Osteocyte (in vitro differentiated cells): ENCODE results near the gene CABYR. TPM values are rescaled to one million over a fixed set of nuclear protein-coding genes. Genes with fewer than 3 reads are reported as not detected.

Experiments
- DNase-seq: peaks from one replicate; pipeline ENCODE4 v3.0.0; 2021; ENCODE audit warnings: mixed read lengths; ENCODE audit not compliant: unreplicated experiment; ENCODE audit errors: extremely low spot score
- H3K27ac Mint-ChIP-seq: one replicate; pipeline ENCODE4 v1.8.0; 2021; ENCODE audit warnings: mild to moderate bottlenecking, mixed read lengths; ENCODE audit not compliant: unreplicated experiment
- H3K27me3 Mint-ChIP-seq: one replicate; pipeline ENCODE4 v1.8.0; 2021; ENCODE audit warnings: mixed read lengths; ENCODE audit not compliant: unreplicated experiment
- H3K36me3 Mint-ChIP-seq: one replicate; pipeline ENCODE4 v1.8.0; 2021; ENCODE audit warnings: mixed read lengths; ENCODE audit not compliant: unreplicated experiment
- H3K4me1 Mint-ChIP-seq: one replicate; pipeline ENCODE4 v1.8.0; 2021; ENCODE audit warnings: mixed read lengths; ENCODE audit not compliant: unreplicated experiment
- H3K4me3 Mint-ChIP-seq: one replicate; pipeline ENCODE4 v1.8.0; 2021; ENCODE audit warnings: mild to moderate bottlenecking, moderate library complexity, mixed read lengths; ENCODE audit not compliant: unreplicated experiment
- H3K9me3 Mint-ChIP-seq: one replicate; pipeline ENCODE4 v1.8.0; 2021; ENCODE audit warnings: mixed read lengths; ENCODE audit not compliant: unreplicated experiment
- total RNA-seq: library from RNA; stranded (reverse); gene quantifications from 2 replicates; pipeline ENCODE4 v1.2.1, GENCODE V29; 2021
- TF ChIP-seq, protein P1 (sequence below): fragments of 200-600 bp; sonication (generic); IDR thresholded peaks from 2 replicates; pipeline ENCODE4 v1.5.0; 2021; ENCODE audit warnings: antibody characterized with exemption, mild to moderate bottlenecking, moderate library complexity

CABYR gene
- total RNA-seq, 1 donor from 2014 or later, result 3.9 TPM

DNA sequence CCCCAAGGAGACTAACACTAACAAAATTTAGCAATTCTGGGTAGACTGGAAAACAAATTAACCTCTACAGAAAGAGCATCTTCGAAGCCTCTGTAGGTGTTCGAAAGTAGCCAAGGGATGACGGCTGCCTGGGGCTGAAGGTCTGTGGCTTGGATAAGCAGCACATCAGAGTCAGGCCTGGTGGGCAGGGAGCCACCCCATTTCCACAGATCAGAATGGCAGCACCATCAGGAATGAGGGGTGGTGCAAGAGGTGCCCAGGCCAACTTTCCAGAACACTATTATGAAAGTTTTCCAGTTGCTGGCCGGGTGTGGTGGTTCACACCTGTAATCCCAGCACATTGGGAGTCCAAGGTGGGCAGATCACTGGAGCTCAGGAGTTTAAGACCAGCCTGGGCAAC, 57.9 kb downstream of the CABYR start:
- Mint-ChIP-seq H3K27me3 (no peaks in the 10 kb centered on the region), H3K4me3 (no peak overlapping the region), H3K27ac (no peak overlapping the region), H3K4me1 (no peaks in the 10 kb centered on the region), H3K36me3 (peaks cover 3% of the 10 kb centered on the region), H3K9me3 (no peaks in the 10 kb centered on the region)
- TF ChIP-seq, protein P1, sequence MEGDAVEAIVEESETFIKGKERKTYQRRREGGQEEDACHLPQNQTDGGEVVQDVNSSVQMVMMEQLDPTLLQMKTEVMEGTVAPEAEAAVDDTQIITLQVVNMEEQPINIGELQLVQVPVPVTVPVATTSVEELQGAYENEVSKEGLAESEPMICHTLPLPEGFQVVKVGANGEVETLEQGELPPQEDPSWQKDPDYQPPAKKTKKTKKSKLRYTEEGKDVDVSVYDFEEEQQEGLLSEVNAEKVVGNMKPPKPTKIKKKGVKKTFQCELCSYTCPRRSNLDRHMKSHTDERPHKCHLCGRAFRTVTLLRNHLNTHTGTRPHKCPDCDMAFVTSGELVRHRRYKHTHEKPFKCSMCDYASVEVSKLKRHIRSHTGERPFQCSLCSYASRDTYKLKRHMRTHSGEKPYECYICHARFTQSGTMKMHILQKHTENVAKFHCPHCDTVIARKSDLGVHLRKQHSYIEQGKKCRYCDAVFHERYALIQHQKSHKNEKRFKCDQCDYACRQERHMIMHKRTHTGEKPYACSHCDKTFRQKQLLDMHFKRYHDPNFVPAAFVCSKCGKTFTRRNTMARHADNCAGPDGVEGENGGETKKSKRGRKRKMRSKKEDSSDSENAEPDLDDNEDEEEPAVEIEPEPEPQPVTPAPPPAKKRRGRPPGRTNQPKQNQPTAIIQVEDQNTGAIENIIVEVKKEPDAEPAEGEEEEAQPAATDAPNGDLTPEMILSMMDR, result no peak
- DNase-seq, result no peak

DNA sequence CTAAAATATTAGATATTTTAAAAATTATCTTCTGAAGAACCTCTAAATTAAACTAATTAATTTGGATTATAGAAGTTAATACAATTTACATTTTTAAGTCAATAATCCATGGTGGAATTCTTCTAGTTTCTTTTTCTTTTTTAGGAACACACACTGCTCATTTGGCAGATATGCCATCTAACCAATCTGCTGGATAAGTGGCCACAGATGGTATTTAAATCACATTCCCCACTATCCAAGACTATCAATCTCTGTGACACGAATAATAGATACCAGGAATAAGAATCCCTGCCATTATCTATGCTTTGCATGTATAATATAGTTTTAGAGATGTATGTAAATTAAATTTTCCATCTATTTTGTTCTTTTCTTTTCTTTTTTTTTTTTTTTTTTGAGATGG, 58.5 kb downstream of the CABYR start:
- no peaks in the 10 kb centered on the region for H3K27me3 Mint-ChIP-seq
- H3K4me3 Mint-ChIP-seq, result no peak overlapping the region
- no peak overlapping the region for H3K27ac Mint-ChIP-seq
- TF ChIP-seq, protein P1, result no peak
- no peaks in the 10 kb centered on the region for H3K9me3 Mint-ChIP-seq
- H3K36me3 Mint-ChIP-seq, result peaks cover 3% of the 10 kb centered on the region
- DNase-seq, result no peak
- no peaks in the 10 kb centered on the region for H3K4me1 Mint-ChIP-seq

DNA sequence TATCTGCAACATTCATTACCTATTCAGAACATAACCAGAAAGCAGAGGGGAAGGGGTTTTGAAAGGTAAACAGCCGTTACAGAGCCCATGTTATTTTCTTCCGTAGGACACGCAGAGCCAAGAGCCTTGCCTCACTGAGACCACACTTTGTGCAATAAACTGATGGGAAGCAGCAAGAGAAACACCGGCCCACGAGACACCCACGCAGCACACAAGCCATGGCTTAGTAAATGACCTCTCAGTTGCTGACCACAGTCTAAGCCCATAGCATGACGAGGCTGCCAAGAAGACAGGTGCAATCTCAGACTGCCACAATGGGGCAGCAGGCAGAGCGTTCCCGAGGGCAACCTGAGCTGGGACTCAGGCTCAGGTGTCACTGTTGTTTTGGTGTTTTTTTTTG, 59.6 kb downstream of the CABYR start:
- no peak overlapping the region for H3K27ac Mint-ChIP-seq
- H3K4me3 Mint-ChIP-seq, result no peak overlapping the region
- H3K36me3 Mint-ChIP-seq, result peaks cover 3% of the 10 kb centered on the region
- no peaks in the 10 kb centered on the region for H3K9me3 Mint-ChIP-seq
- DNase-seq, result no peak
- H3K4me1 Mint-ChIP-seq, result no peaks in the 10 kb centered on the region
- TF ChIP-seq, protein P1, result no peak
- H3K27me3 Mint-ChIP-seq, result no peaks in the 10 kb centered on the region

DNA sequence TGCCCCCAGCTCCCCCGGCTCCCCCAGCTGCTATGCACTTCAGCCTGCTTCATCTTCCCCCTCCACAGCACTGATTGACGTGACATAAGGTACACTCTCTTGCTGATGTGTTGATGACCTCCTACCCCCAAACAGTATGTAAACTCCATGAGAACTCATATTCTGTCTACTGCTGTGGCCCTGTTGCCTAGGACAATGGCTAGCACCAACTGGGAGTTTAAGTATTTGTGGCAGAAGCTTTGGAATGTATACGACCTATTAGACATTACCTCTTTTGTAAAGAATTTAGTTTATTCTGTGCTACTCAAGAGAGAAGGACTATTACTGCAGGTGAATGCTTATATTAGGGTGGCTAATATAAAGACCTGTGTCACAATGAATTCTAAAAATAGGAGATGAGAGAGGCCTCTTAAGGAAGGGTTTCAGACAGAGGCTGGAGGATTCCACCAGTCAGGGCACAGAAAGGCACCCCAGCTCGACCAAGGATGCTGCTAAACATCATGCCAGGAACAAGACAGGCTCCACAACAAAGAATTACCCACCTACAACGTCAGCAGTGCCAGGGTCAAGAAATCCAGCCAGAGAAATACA, 60.6 kb downstream of the CABYR start:
- TF ChIP-seq, protein P1, result no peak
- no peak for DNase-seq
- Mint-ChIP-seq H3K4me1 (peaks cover under 1% of the 10 kb centered on the region), H3K9me3 (no peaks in the 10 kb centered on the region), H3K27ac (no peak overlapping the region), H3K27me3 (no peaks in the 10 kb centered on the region), H3K36me3 (peaks cover 3% of the 10 kb centered on the region), H3K4me3 (no peak overlapping the region)

DNA sequence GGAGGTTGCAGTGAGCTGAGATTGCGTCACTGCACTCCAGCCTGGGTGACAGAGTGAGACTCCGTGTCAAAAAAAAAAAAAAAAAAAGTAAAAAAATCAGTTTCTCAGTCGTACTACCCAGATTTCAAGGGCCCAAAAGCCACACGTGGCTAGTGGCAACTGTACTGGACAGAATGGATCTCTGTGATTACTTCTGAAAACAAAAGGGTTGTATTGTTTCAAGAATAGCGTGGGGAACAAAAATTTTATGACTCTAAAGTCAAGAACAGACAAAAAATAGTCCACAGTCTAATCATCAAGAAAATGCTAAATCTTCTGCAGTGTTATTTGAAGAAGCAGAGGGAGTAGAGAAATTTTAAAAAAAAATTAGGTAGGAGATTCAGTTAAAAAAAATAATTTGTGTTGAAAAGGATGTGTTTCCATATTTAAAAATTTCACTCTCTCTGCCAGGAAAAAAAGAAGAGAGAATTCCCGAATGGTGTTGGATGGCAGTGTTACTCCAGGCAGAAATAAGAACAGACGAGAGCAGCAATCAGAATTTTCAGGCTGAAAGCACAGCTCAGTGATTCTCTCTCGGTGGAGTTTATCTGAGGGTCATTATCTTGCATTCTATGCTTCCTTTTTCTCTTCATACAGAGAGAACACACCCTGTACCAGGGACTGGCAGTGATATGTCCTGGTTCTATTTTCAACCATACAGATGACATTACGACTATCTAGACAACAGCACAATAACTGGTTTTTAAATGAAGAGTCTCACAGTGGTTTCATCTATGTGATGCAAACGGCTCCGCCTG, 61.8 kb downstream of the CABYR start:
- Mint-ChIP-seq H3K9me3 (no peaks in the 10 kb centered on the region), H3K27me3 (no peaks in the 10 kb centered on the region), H3K4me1 (peaks cover 8% of the 10 kb centered on the region), H3K36me3 (no peaks in the 10 kb centered on the region), H3K4me3 (no peak overlapping the region), H3K27ac (no peak overlapping the region)
- DNase-seq, result no peak
- TF ChIP-seq, protein P1, result no peak
